GM12878 (cell line): Measurements from ENCODE around the gene GPR146. TPM values are rescaled to one million over a fixed set of nuclear protein-coding genes. Genes with fewer than 3 reads are reported as not detected.

ENCODE experiments used
- ATAC-seq: fragments of 200-7000 bp; cut with Tn5 transposase; 3 replicates; pipeline ENCODE4 v1.9.1; 2020; ENCODE audit warnings: mild to moderate bottlenecking, moderate library complexity
- BruUV-seq: library from RNA; stranded (reverse); fragments of 400-500 nt; replicated peaks from 2 replicates; lab custom pipeline; 2021; lab: Mats Ljungman, UMichigan
- CTCF ChIA-PET: fragments of 300-600 bp; sonication (Branson Sonifier 250); formaldehyde crosslinking; extraction: SDS; loops from one replicate; lab custom pipeline; 2021; ENCODE audit warnings: inconsistent platforms; lab: Yijun Ruan, JAX
- POLR2A ChIA-PET: fragments of 350-600 bp; formaldehyde crosslinking; extraction: SDS; loops from one replicate; lab custom pipeline; 2021; ENCODE audit warnings: inconsistent platforms; lab: Charles Lee
- RAD21 ChIA-PET: fragments of 300-600 bp; sonication (Branson Sonifier 250); formaldehyde crosslinking; loops from one replicate; lab custom pipeline; 2023; ENCODE audit warnings: antibody characterized with exemption; ENCODE audit not compliant: unreplicated experiment; lab: Charles Lee
- SMC1A ChIA-PET: fragments of 300-600 bp; sonication (Branson Sonifier 250); formaldehyde crosslinking; loops from one replicate; lab custom pipeline; 2023; ENCODE audit not compliant: unreplicated experiment, uncharacterized antibody; lab: Charles Lee
- DNase-seq: peaks from one replicate; pipeline ENCODE4 v3.0.0-alpha.2; 2011; ENCODE audit warnings: low read depth, low spot score
- FAIRE-seq: peaks from 3 replicates; lab custom pipeline; 2011; peaks lifted over from hg19 to GRCh38; lab: Jason Lieb, UNC
- H2AFZ ChIP-seq: 2 replicates; pipeline ENCODE4 v1.6.0; 2011; ENCODE audit warnings: low read depth, low read length, control low read depth; ENCODE audit not compliant: control insufficient read depth
- H3K27ac ChIP-seq: 2 replicates; pipeline ENCODE4 v1.5.1; 2011; ENCODE audit warnings: control low read depth; ENCODE audit not compliant: control insufficient read depth, insufficient read depth
- H3K27me3 ChIP-seq, 2 experiments: replicated peaks in 1 of 2; 2 replicates each; pipeline versions ENCODE4 v1.6.0 to v1.6.1; 2011; ENCODE audit warnings: low read length in 1 of 2; ENCODE audit not compliant: control insufficient read depth in 2 of 2, insufficient read depth in 2 of 2
- H3K36me3 ChIP-seq, 2 experiments: 2 replicates each; pipeline ENCODE4 v1.5.1; 2011; ENCODE audit warnings: low read length in 1 of 2; ENCODE audit not compliant: control insufficient read depth in 2 of 2, insufficient read depth in 2 of 2
- H3K4me1 ChIP-seq: 2 replicates; pipeline ENCODE4 v1.6.1; 2011; ENCODE audit warnings: mild to moderate bottlenecking, low read length, moderate library complexity, mixed read lengths; ENCODE audit not compliant: control insufficient read depth, insufficient read depth
- H3K4me2 ChIP-seq: 2 replicates; pipeline ENCODE4 v1.6.0; 2011; ENCODE audit warnings: control low read depth; ENCODE audit not compliant: control insufficient read depth, insufficient read depth
- H3K4me3 ChIP-seq: fragments of 200-600 bp; sonication (generic); 2 replicates; pipeline ENCODE4 v1.5.1; 2016
- H3K79me2 ChIP-seq: 2 replicates; pipeline ENCODE4 v1.6.0; 2011; ENCODE audit warnings: low read length; ENCODE audit not compliant: control insufficient read depth, insufficient read depth
- H3K9ac ChIP-seq: 2 replicates; pipeline ENCODE4 v1.8.0; 2011; ENCODE audit warnings: low read length, control low read depth, mixed read lengths; ENCODE audit not compliant: control insufficient read depth, insufficient read depth
- H3K9me3 ChIP-seq: replicated peaks from 3 replicates; pipeline ENCODE4 v1.5.1; 2011; ENCODE audit warnings: mild to moderate bottlenecking, low read length; ENCODE audit not compliant: control insufficient read depth, insufficient read depth
- H4K20me1 ChIP-seq: 2 replicates; pipeline ENCODE4 v1.6.0; 2011; ENCODE audit not compliant: control insufficient read depth, insufficient read depth
- BCL3 ChIP-seq: IDR thresholded peaks from 2 replicates; pipeline ENCODE4 v1.6.1; 2011; ENCODE audit warnings: borderline replicate concordance, low read depth, mild to moderate bottlenecking, moderate library complexity, low read length; ENCODE audit not compliant: insufficient read depth, poor library complexity, severe bottlenecking
- BMI1 ChIP-seq: fragments of 450-650 bp; IDR thresholded peaks from 2 replicates; pipeline ENCODE4 v1.6.1; 2016; ENCODE audit warnings: mild to moderate bottlenecking, moderate library complexity, borderline replicate concordance
- CREB1 ChIP-seq: IDR thresholded peaks from 2 replicates; pipeline ENCODE4 v1.6.1; 2012; ENCODE audit warnings: low read depth, mild to moderate bottlenecking, inconsistent platforms
- CREM ChIP-seq: IDR thresholded peaks from 2 replicates; pipeline ENCODE4 v1.6.1; 2014; ENCODE audit warnings: antibody characterized with exemption, low read depth
- EGR1 ChIP-seq, 2 experiments: IDR thresholded peaks; 1 replicate in 1 of 2; 2 replicates in 1 of 2; pipeline ENCODE4 v1.6.1; 2011 to 2012; ENCODE audit warnings: low read depth in 2 of 2, low read length in 2 of 2, borderline replicate concordance in 1 of 2, mild to moderate bottlenecking in 1 of 2, moderate library complexity in 1 of 2
- GATAD2B ChIP-seq: fragments of 450-650 bp; conservative IDR thresholded peaks from 2 replicates; pipeline ENCODE4 v1.6.1; 2017; ENCODE audit warnings: low read depth, mild to moderate bottlenecking, moderate library complexity
- MYB ChIP-seq: fragments of 150-350 bp; IDR thresholded peaks from 2 replicates; pipeline ENCODE4 v1.6.1; 2014; ENCODE audit warnings: mild to moderate bottlenecking, low read depth, low read length, borderline replicate concordance
- PBX3 ChIP-seq: IDR thresholded peaks from 2 replicates; pipeline ENCODE4 v1.6.1; 2011; ENCODE audit warnings: mild to moderate bottlenecking, low read depth, low read length, moderate library complexity; ENCODE audit not compliant: insufficient replicate concordance
- POLR2A ChIP-seq: IDR thresholded peaks from 2 replicates; pipeline ENCODE4 v1.6.1; 2011; ENCODE audit warnings: low read depth, mild to moderate bottlenecking, low read length
- TCF3 ChIP-seq: IDR thresholded peaks from 2 replicates; pipeline ENCODE4 v1.6.1; 2012; ENCODE audit warnings: low read depth, mild to moderate bottlenecking, low read length, borderline replicate concordance; ENCODE audit not compliant: insufficient read depth
- ZNF274 ChIP-seq: IDR thresholded peaks from one replicate; pipeline ENCODE4 v1.8.0; 2011; ENCODE audit not compliant: insufficient read length, insufficient read depth
- WGBS: methylation state at CpG from one replicate; pipeline ENCODE4 v1.1.6; 2016; ENCODE audit warnings: low lambda C conversion rate; ENCODE audit not compliant: insufficient replicate concordance, insufficient coverage; ENCODE audit errors: missing lambda C conversion rate; 5-methylcytosine and 5-hydroxymethylcytosine counted together
- in situ Hi-C: fragments of 300-500 bp; cut with MboI; formaldehyde crosslinking; loops from 9 replicates; pipeline ENCODE4 v1.14.3; 2018; ENCODE audit warnings: mixed read lengths
- intact Hi-C: fragments of 100-400 bp; cut with micrococcal nuclease; formaldehyde crosslinking; loops from one replicate; pipeline ENCODE4 v1.14.2; 2022; ENCODE audit not compliant: unreplicated experiment
- polyA plus RNA-seq, 11 experiments: library from polyadenylated mRNA; depleted of rRNA in 4 of 11; unstranded in 6 of 11; stranded (reverse) in 5 of 11; fragments of >200 nt; fragmentation: Nextera tagmentation in 4 of 11; fragmentation: Illumina TruSeq in 1 of 11; extraction: Ambion mirVana in 4 of 11; extraction: Trizol in 1 of 11; gene quantifications; 1 replicate in 1 of 11; 2 replicates in 10 of 11; pipeline versions ENCODE4 v1.2.1 to v1.2.3, GENCODE V29; 2011 to 2016; ENCODE audit warnings: inconsistent platforms in 2 of 11, missing spikeins in 2 of 11, low read depth in 1 of 11
- total RNA-seq, 4 experiments: library from RNA; depleted of rRNA in 3 of 4; stranded (reverse); fragments of >200 nt in 3 of 4; fragmentation: Illumina TruSeq in 1 of 4; extraction: Trizol in 1 of 4; gene quantifications; 2 replicates each; pipeline versions ENCODE4 v1.2.1 to v1.2.3, GENCODE V29; 2013 to 2021

GPR146 gene
- total and polyA plus RNA-seq, 10 of the 15 experiments (the other 5 are each of a cell fraction or from before 2014, with no cell fraction given) = 0.19 to 12.0 (median 0.54) TPM; not detected in 2

GRCh38 chr7:1070544-1071011 lies 26.2 kb downstream of the GPR146 start:
- WGBS = 94% methylated on average over 42 of the region's 42 CpGs
- Histone ChIP-seq H3K36me3 (no peaks in the 10 kb centered on the region; a peak in 2 of 4 replicates), H3K27me3 (no peaks in the 10 kb centered on the region), H3K9me3 (no peaks in the 10 kb centered on the region; the same call in 2 of the 3 replicates), H3K27ac (no peak overlapping the region), H3K9ac (no peak overlapping the region), H3K4me1 (no peaks in the 10 kb centered on the region), H4K20me1 (no peaks in the 10 kb centered on the region)
- ChIA-PET RAD21 (no interaction called here), CTCF (interaction anchor here (3.3 kb wide), 1 partner anchor 77 kb away, joined by 13 read pairs; no protein-coding TSS in a partner anchor), POLR2A (no interaction called here)
- intact Hi-C loops = no loop called here
- no peak for DNase-seq
- TF ChIP-seq TCF3 = peak; percentile 72; the same call in 1 of the 2 replicates
- no peak for TF ChIP-seq BMI1
- no peak for TF ChIP-seq CREM
- no peak for TF ChIP-seq MYB
- TF ChIP-seq PBX3 = peak; percentile 6
- no peak for TF ChIP-seq EGR1 (IDR thresholded peaks at IDR 0.05; ENCODE audit: borderline replicate concordance in 1 of 2, low read depth in 2 of 2, low read length in 2 of 2)
- TF ChIP-seq GATAD2B = no peak
- peak; percentile 83 for TF ChIP-seq BCL3
- no peak for TF ChIP-seq CREB1
- no peak for TF ChIP-seq ZNF274
- TF ChIP-seq POLR2A = peak; percentile 31; the same call in 1 of the 2 replicates
- TF ChIP-seq, all 136 proteins: peak for 4
- no peaks in the 10 kb centered on the region for H3K79me2 ChIP-seq
- no peak for FAIRE-seq
- no peak overlapping the region for H2AFZ ChIP-seq
- in situ Hi-C loops = no loop called here
- ATAC-seq = no peak
- H3K4me2 ChIP-seq = no peak overlapping the region
- BruUV-seq = no TSS peak
- SMC1A ChIA-PET = no interaction called here
- H3K4me3 ChIP-seq = no peak overlapping the region
